HCT116 (cell line): ENCODE data around the gene ZNF697. TPM values are rescaled to one million over a fixed set of nuclear protein-coding genes. Genes with fewer than 3 reads are reported as not detected.

Experiments used
- ATAC-seq: fragments of 200-7000 bp; cut with Tn5 transposase; 2 replicates; pipeline ENCODE4 v1.9.1; 2020; ENCODE audit warnings: mild to moderate bottlenecking, moderate library complexity
- BruUV-seq: library from RNA; stranded (reverse); fragments of 400-500 nt; replicated peaks from 2 replicates; lab custom pipeline; 2021; lab: Mats Ljungman, UMichigan
- CTCF ChIA-PET: fragments of 300-600 bp; sonication (Branson Sonifier 250); formaldehyde crosslinking; loops from one replicate; lab custom pipeline; 2021; ENCODE audit warnings: antibody characterized with exemption; lab: Charles Lee
- POLR2A ChIA-PET: fragments of 300-600, 350-600 bp; sonication (Branson Sonifier 250); formaldehyde crosslinking; loops from one replicate; lab custom pipeline; 2021; ENCODE audit warnings: antibody characterized with exemption; lab: Charles Lee
- RAD21 ChIA-PET, 2 experiments: fragments of 300-600 bp; sonication (Branson Sonifier 250); formaldehyde crosslinking; loops; one replicate each; lab custom pipeline; 2023; ENCODE audit warnings: low total read pairs in 2 of 2; ENCODE audit not compliant: uncharacterized antibody in 2 of 2, unreplicated experiment in 2 of 2, low non-redundant PET in 1 of 2; lab: Charles Lee
- DNase-seq: peaks from one replicate; pipeline ENCODE4 v3.0.0-alpha.2; 2010; ENCODE audit warnings: low read depth, low spot score
- H2AFZ ChIP-seq: fragments of 200-600 bp; shearing (Covaris generic), sonication (generic); 2 replicates; pipeline ENCODE4 v1.6.1; 2017; ENCODE audit warnings: low read depth, mixed run types, mixed read lengths, antibody characterized with exemption, low read length; ENCODE audit not compliant: poor library complexity, severe bottlenecking
- H3K27ac ChIP-seq: 2 replicates; pipeline ENCODE4 v1.5.1; 2012; ENCODE audit warnings: low read depth, low read length
- H3K27me3 ChIP-seq: fragments of 200-600 bp; sonication (generic); 2 replicates; pipeline ENCODE4 v1.6.1; 2016; ENCODE audit warnings: mixed run types, low read length, mixed read lengths; ENCODE audit not compliant: insufficient read depth
- H3K36me3 ChIP-seq, 2 experiments: fragments of 200-500 bp in 1 of 2; fragments of 200-600 bp in 1 of 2; sonication (Bioruptor generic) in 1 of 2; sonication (generic) in 1 of 2; 2 replicates each; pipeline versions ENCODE4 v1.5.1 to v1.6.1; 2014 to 2016; ENCODE audit warnings: low read length in 2 of 2, inconsistent platforms in 1 of 2, mixed read lengths in 1 of 2, mixed run types in 1 of 2; ENCODE audit not compliant: insufficient read depth in 2 of 2, control insufficient read depth in 1 of 2
- H3K4me1 ChIP-seq, 2 experiments: fragments of 200-600 bp in 1 of 2; sonication (generic) in 1 of 2; 2 replicates each; pipeline versions ENCODE4 v1.5.1 to v1.6.1; 2012 to 2017; ENCODE audit warnings: low read length in 2 of 2, inconsistent platforms in 1 of 2, mild to moderate bottlenecking in 1 of 2, mixed read lengths in 1 of 2, mixed run types in 1 of 2, moderate library complexity in 1 of 2; ENCODE audit not compliant: insufficient read depth in 2 of 2, control insufficient read depth in 1 of 2
- H3K4me2 ChIP-seq: fragments of 200-600 bp; sonication (generic); 2 replicates; pipeline ENCODE4 v1.6.1; 2017; ENCODE audit warnings: mixed run types, low read length, mixed read lengths
- H3K4me3 ChIP-seq, 2 experiments: fragments of 200-600 bp in 1 of 2; sonication (generic) in 1 of 2; replicated peaks in 1 of 2; 2 replicates each; pipeline ENCODE4 v1.5.1; 2011 to 2016; ENCODE audit warnings: low read length in 2 of 2, control low read depth in 1 of 2, low read depth in 1 of 2, mild to moderate bottlenecking in 1 of 2, mixed read lengths in 1 of 2, mixed run types in 1 of 2
- H3K79me2 ChIP-seq: fragments of 200-600 bp; sonication (generic); 2 replicates; pipeline ENCODE4 v1.6.1; 2017; ENCODE audit warnings: mild to moderate bottlenecking, mixed run types, low read length, moderate library complexity, mixed read lengths; ENCODE audit not compliant: insufficient read depth
- H3K9ac ChIP-seq: fragments of 200-600 bp; sonication (generic); 2 replicates; pipeline ENCODE4 v1.6.1; 2016; ENCODE audit warnings: low read length, mixed read lengths
- H3K9me2 ChIP-seq: fragments of 200-600 bp; sonication (generic), shearing (Covaris generic); 2 replicates; pipeline ENCODE4 v1.6.1; 2017; ENCODE audit warnings: mixed run types, mild to moderate bottlenecking, moderate library complexity; ENCODE audit not compliant: insufficient read depth
- H3K9me3 ChIP-seq, 2 experiments: fragments of 200-500 bp in 1 of 2; fragments of 200-600 bp in 1 of 2; sonication (Bioruptor generic) in 1 of 2; sonication (generic) in 1 of 2; 2 replicates each; pipeline ENCODE4 v1.6.1; 2014 to 2017; ENCODE audit warnings: low read length in 2 of 2, mixed read lengths in 2 of 2, inconsistent platforms in 1 of 2, low read depth in 1 of 2, mild to moderate bottlenecking in 1 of 2, mixed run types in 1 of 2, moderate library complexity in 1 of 2; ENCODE audit not compliant: control insufficient read depth in 1 of 2, insufficient read depth in 1 of 2
- H4K20me1 ChIP-seq: fragments of 200-600 bp; sonication (generic), shearing (Covaris generic); 2 replicates; pipeline ENCODE4 v1.6.1; 2017; ENCODE audit warnings: mixed run types, mild to moderate bottlenecking, moderate library complexity; ENCODE audit not compliant: insufficient read depth
- CBX3 ChIP-seq: IDR thresholded peaks from 2 replicates; pipeline ENCODE4 v1.6.1; 2012; ENCODE audit warnings: low read depth
- EGR1 ChIP-seq: IDR thresholded peaks from 2 replicates; pipeline ENCODE4 v1.6.1; 2012; ENCODE audit warnings: low read depth
- ELF1 ChIP-seq: IDR thresholded peaks from 2 replicates; pipeline ENCODE4 v1.6.1; 2012; ENCODE audit warnings: low read depth, borderline replicate concordance
- EZH2phosphoT487 ChIP-seq: fragments of 200-600 bp; IDR thresholded peaks from 2 replicates; pipeline ENCODE4 v1.6.1; 2018; ENCODE audit warnings: antibody characterized with exemption, borderline replicate concordance
- FOSL1 ChIP-seq: IDR thresholded peaks from 2 replicates; pipeline ENCODE4 v1.6.1; 2012; ENCODE audit warnings: low read depth
- JUND ChIP-seq: IDR thresholded peaks from 2 replicates; pipeline ENCODE4 v1.6.1; 2012
- MAX ChIP-seq: IDR thresholded peaks from 2 replicates; pipeline ENCODE4 v1.6.1; 2012
- POLR2A ChIP-seq: IDR thresholded peaks from 2 replicates; pipeline ENCODE4 v1.7.0; 2011; ENCODE audit warnings: borderline replicate concordance; ENCODE audit not compliant: insufficient read depth, insufficient read length; ENCODE audit errors: extremely low read depth
- POLR2AphosphoS5 ChIP-seq: IDR thresholded peaks from 2 replicates; pipeline ENCODE4 v1.6.1; 2011; ENCODE audit warnings: mild to moderate bottlenecking, low read depth, low read length, moderate library complexity
- RAD21 ChIP-seq: IDR thresholded peaks from 2 replicates; pipeline ENCODE4 v1.6.1; 2012; ENCODE audit warnings: low read depth, mild to moderate bottlenecking
- SIN3A ChIP-seq: IDR thresholded peaks from 2 replicates; pipeline ENCODE4 v1.6.1; 2012; ENCODE audit warnings: low read depth
- SP1 ChIP-seq: IDR thresholded peaks from 2 replicates; pipeline ENCODE4 v1.6.1; 2012; ENCODE audit warnings: low read depth
- SRF ChIP-seq: IDR thresholded peaks from 2 replicates; pipeline ENCODE4 v1.6.1; 2012; ENCODE audit warnings: low read depth
- TCF7L2 ChIP-seq: IDR thresholded peaks from 2 replicates; pipeline ENCODE4 v1.7.0; 2011; ENCODE audit warnings: borderline replicate concordance, inconsistent platforms; ENCODE audit not compliant: insufficient read depth, insufficient read length; ENCODE audit errors: extremely low read depth
- YY1 ChIP-seq: IDR thresholded peaks from 2 replicates; pipeline ENCODE4 v1.6.1; 2011; ENCODE audit warnings: low read length, low read depth, moderate library complexity, mild to moderate bottlenecking; ENCODE audit not compliant: insufficient replicate concordance; ENCODE audit errors: extremely low read depth
- ZFX ChIP-seq: fragments of 450-650 bp; IDR thresholded peaks from 2 replicates; pipeline ENCODE4 v1.6.1; 2017
- ZNF274 ChIP-seq: fragments of 200-500 bp; sonication (Bioruptor generic); IDR thresholded peaks from 2 replicates; pipeline ENCODE4 v1.6.1; 2014; ENCODE audit warnings: mild to moderate bottlenecking, low read depth, low read length, inconsistent platforms
- intact Hi-C: fragments of 100-400 bp; cut with micrococcal nuclease; formaldehyde crosslinking; loops from 2 replicates; pipeline ENCODE4 v1.10.0; 2022
- total RNA-seq: library from RNA; stranded (reverse); gene quantifications from one replicate; pipeline ENCODE4 v1.2.1, GENCODE V29; 2021; ENCODE audit not compliant: unreplicated experiment
- TF ChIP-seq, protein P1 (sequence below): IDR thresholded peaks from 2 replicates; pipeline ENCODE4 v1.6.1; 2012
- TF ChIP-seq, protein P2 (sequence below), 3 experiments: fragments of 200-600 bp in 1 of 3; sonication (generic) in 1 of 3; IDR thresholded peaks in 2 of 3; conservative IDR thresholded peaks in 1 of 3; 2 replicates each; pipeline ENCODE4 v1.5.1; 2012 to 2017; ENCODE audit warnings: low read depth in 2 of 3, low read length in 2 of 3, antibody characterized with exemption in 1 of 3, borderline replicate concordance in 1 of 3, control low read depth in 1 of 3, mild to moderate bottlenecking in 1 of 3, mixed read lengths in 1 of 3, mixed run types in 1 of 3, moderate library complexity in 1 of 3; ENCODE audit not compliant: insufficient read depth in 1 of 3
- TF ChIP-seq, protein P3 (sequence below): IDR thresholded peaks from 2 replicates; pipeline ENCODE4 v1.6.1; 2012; ENCODE audit warnings: low read depth

ZNF697 gene
- total RNA-seq, 1 experiment from 2014 or later, result 5.9 TPM

DNA sequence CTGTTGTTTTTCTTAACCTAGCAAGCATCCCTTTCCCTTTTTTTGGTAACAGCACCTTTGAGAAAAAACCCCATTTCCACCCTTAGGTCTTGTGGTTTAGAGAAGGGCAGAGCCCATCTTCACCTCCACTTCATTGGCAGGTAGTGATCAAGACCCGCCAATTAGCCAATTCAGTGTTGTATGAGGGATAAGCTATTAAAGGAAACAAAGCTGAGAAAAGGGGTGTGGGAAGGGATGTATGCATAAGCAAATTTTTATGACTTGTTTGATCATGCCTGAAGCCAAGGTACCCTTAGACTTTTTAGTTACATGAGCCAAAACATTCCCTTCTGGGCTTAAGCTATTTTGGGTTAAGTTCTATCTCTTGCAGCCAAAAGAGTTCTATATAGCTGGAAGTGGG is 3.6 kb upstream of the ZNF697 start (continued):
- TF ChIP-seq, protein P1, sequence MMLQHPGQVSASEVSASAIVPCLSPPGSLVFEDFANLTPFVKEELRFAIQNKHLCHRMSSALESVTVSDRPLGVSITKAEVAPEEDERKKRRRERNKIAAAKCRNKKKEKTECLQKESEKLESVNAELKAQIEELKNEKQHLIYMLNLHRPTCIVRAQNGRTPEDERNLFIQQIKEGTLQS, result no peak
- TF ChIP-seq ZNF274 (no peak), SIN3A (no peak)

DNA sequence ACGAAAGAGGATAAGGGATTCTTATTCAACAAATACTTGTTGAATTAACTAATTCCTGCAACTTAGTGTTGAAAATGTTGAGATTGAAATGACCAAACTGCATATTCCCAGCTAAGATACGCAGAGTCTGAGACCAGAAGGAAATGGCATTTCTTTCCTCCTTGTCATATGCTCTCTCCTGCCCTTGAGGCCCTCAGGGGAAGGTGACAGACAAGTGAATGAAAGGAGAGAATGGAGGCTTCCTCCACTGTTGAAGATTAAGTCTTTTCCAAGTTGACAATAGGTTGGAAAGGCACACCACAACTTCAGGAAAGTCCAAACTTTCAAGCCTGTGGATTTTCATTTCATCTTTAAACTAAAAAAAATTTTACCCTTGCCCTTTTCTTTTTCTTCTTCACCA is 3.1 kb upstream of the ZNF697 start:
- TF ChIP-seq JUND, result no peak
- TF ChIP-seq SIN3A, result no peak
- no peak for TF ChIP-seq TCF7L2
- TF ChIP-seq MAX, result no peak
- TF ChIP-seq ZFX, result no peak
- TF ChIP-seq FOSL1, result no peak
- TF ChIP-seq, protein P2, sequence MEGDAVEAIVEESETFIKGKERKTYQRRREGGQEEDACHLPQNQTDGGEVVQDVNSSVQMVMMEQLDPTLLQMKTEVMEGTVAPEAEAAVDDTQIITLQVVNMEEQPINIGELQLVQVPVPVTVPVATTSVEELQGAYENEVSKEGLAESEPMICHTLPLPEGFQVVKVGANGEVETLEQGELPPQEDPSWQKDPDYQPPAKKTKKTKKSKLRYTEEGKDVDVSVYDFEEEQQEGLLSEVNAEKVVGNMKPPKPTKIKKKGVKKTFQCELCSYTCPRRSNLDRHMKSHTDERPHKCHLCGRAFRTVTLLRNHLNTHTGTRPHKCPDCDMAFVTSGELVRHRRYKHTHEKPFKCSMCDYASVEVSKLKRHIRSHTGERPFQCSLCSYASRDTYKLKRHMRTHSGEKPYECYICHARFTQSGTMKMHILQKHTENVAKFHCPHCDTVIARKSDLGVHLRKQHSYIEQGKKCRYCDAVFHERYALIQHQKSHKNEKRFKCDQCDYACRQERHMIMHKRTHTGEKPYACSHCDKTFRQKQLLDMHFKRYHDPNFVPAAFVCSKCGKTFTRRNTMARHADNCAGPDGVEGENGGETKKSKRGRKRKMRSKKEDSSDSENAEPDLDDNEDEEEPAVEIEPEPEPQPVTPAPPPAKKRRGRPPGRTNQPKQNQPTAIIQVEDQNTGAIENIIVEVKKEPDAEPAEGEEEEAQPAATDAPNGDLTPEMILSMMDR (IDR thresholded peaks at IDR 0.05 in 2 of 3, conservative IDR thresholded peaks at IDR 0.05 in 1 of 3; ENCODE audit: borderline replicate concordance in 1 of 3, insufficient read depth in 1 of 3, low read depth in 2 of 3, low read length in 2 of 3), result no peak
- TF ChIP-seq, protein P3, sequence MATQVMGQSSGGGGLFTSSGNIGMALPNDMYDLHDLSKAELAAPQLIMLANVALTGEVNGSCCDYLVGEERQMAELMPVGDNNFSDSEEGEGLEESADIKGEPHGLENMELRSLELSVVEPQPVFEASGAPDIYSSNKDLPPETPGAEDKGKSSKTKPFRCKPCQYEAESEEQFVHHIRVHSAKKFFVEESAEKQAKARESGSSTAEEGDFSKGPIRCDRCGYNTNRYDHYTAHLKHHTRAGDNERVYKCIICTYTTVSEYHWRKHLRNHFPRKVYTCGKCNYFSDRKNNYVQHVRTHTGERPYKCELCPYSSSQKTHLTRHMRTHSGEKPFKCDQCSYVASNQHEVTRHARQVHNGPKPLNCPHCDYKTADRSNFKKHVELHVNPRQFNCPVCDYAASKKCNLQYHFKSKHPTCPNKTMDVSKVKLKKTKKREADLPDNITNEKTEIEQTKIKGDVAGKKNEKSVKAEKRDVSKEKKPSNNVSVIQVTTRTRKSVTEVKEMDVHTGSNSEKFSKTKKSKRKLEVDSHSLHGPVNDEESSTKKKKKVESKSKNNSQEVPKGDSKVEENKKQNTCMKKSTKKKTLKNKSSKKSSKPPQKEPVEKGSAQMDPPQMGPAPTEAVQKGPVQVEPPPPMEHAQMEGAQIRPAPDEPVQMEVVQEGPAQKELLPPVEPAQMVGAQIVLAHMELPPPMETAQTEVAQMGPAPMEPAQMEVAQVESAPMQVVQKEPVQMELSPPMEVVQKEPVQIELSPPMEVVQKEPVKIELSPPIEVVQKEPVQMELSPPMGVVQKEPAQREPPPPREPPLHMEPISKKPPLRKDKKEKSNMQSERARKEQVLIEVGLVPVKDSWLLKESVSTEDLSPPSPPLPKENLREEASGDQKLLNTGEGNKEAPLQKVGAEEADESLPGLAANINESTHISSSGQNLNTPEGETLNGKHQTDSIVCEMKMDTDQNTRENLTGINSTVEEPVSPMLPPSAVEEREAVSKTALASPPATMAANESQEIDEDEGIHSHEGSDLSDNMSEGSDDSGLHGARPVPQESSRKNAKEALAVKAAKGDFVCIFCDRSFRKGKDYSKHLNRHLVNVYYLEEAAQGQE, result no peak
- TF ChIP-seq POLR2AphosphoS5, result no peak
- TF ChIP-seq, protein P1, result no peak
- no peak for TF ChIP-seq YY1
- no peak for TF ChIP-seq EZH2phosphoT487
- no peak for TF ChIP-seq ELF1
- no peak for TF ChIP-seq SRF
- no peak for TF ChIP-seq POLR2A
- no peak for TF ChIP-seq CBX3
- TF ChIP-seq EGR1, result no peak
- TF ChIP-seq ZNF274, result no peak
- no peak for TF ChIP-seq SP1
- TF ChIP-seq RAD21, result no peak
- Histone ChIP-seq H3K9me3 (no peaks in the 10 kb centered on the region), H3K27me3 (peaks cover 49% of the 10 kb centered on the region), H3K9me2 (no peaks in the 10 kb centered on the region), H3K4me1 (peaks cover 9 to 19% of the 10 kb centered on the region in 2 experiments; a peak in 3 of 4 replicates), H3K4me3 (no peak overlapping the region), H3K9ac (no peak overlapping the region), H2AFZ (no peak overlapping the region), H3K79me2 (peaks cover 8% of the 10 kb centered on the region; the same call in 1 of the 2 replicates), H3K27ac (no peak overlapping the region), H3K36me3 (no peaks in the 10 kb centered on the region), H3K4me2 (no peak overlapping the region), H4K20me1 (no peaks in the 10 kb centered on the region; the same call in 1 of the 2 replicates)
- intact Hi-C loops, result no loop called here
- no TSS peak for BruUV-seq
- DNase-seq, result no peak
- ChIA-PET CTCF (interaction anchor here (2.4 kb wide), 1 partner anchor 24 kb away, joined by 11 read pairs; no protein-coding TSS in a partner anchor), RAD21 (no interaction called here), POLR2A (no interaction called here)
- no peak for ATAC-seq
